ENCODE results near the gene LGSN.
"Not testable (repeated sequence)": the region's sequence is repeated elsewhere in the genome, so short reads cannot be mapped to it uniquely, and the experiment has no call there.

LGSN gene, protein sequence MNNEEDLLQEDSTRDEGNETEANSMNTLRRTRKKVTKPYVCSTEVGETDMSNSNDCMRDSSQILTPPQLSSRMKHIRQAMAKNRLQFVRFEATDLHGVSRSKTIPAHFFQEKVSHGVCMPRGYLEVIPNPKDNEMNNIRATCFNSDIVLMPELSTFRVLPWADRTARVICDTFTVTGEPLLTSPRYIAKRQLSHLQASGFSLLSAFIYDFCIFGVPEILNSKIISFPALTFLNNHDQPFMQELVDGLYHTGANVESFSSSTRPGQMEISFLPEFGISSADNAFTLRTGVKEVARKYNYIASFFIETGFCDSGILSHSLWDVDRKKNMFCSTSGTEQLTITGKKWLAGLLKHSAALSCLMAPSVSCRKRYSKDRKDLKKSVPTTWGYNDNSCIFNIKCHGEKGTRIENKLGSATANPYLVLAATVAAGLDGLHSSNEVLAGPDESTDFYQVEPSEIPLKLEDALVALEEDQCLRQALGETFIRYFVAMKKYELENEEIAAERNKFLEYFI

DNA sequence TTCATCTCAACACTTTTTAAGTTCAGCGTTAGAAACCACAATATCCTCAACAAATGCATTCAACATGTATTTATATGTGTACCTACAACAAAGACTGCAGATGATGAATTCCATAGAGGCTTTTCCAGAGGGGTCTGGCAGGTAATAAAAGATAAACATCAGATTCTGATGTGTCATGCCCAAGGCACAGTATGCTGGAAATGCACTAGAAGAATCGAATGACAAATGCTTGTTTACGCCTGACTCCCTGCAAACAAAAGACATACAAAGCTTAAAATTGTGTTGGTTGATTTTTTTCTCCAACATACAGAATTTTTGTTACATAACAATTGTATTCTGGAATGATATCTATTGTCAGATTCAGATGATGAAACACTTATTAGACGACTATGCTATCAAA is at the start of gene LGSN:
LGSN (minus strand) TSS at position 45 of the 400 bp plus-strand sequence; CDS start at position 5, 40 bp downstream.
- no peak for DNase-seq (ENCODE audit: low read depth)

DNA sequence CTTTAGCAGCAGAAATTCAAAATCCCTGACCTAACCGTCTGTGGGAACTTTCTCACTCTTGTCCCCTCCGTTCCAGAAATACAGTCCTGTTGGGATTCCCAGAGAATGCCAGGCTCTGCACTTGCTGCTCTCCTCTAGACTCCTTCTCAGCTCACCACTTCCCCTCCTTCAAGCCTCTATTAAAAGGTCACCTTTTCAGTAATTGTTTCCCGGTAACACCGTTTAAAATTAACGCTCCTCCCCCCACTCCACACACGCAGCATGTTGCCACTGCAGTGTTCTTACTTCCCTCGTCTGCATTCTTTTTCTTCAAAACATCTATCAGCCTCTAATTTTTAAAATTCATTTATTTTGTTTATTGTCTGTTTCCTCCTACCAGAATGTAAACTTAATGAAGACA is 48.6 kb upstream of the LGSN start:
- no peak for DNase-seq (ENCODE audit: low read depth)

DNA sequence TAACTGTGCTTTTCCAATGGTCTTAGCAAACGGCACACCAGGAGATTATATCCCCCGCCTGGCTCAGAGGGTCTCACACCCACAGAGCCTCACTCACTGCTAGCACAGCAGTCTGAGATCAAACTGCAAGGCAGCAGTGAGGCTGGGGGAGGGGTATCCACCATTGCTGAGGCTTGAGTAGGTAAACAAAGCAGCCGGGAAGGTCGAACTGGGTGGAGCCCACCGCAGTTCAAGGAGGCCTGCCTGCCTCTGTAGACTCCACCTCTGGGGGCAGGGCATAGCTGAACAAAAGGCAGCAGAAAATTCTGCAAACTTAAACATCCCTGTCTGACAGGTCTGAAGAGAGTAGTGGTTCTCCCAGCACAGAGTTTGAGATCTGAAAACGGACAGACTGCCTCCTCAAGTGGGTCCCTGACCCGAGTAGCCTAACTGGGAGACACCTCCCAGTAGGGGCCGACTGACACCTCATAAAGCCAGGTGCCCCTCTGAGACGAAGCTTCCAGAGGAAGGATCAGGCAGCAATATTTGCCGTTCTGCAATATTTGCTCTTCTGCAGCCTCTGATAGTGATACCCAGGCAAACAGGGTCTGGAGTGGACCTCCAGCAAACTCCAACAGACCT is 42.8 kb upstream of the LGSN start:
- not testable (repeated sequence) for DNase-seq (ENCODE audit: low read depth)

DNA sequence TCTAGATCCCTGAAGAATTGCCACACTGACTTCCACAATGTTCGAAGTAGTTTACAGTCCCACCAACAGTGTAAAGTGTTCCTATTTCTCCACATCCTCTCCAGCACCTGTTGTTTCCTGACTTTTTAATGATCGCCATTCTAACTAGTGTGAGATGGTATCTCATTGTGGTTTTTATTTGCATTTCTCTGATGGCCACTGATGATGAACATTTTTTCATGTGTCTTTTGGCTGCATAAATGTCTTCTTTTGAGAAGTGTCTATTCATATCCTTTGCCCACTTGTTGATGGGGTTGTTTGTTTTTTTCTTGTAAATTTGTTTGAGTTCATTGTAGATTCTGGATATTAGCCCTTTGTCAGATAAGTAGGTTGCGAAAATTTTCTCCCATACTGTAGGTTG is 37.6 kb upstream of the LGSN start:
- not testable (repeated sequence) for DNase-seq (ENCODE audit: low read depth)

DNA sequence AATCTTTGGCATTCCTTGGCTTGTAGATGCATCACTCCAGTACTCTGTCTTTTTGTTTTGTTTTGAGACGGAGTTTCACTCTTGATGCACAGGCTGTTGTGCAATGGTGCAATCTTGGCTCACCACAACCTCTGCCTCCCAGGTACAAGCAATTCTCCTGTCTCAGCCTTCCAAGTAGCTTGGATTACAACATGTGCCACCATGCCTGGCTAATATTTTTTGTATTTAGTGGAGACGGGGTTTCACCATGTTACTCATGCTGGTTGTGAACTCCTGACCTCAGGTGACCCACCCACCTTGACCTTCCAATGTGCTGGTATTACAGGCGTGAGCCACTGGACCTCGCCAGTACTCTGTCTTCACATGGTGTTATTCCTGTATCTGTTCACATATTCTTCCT is 35.8 kb upstream of the LGSN start:
- DNase-seq (ENCODE audit: low read depth), result no peak

DNA sequence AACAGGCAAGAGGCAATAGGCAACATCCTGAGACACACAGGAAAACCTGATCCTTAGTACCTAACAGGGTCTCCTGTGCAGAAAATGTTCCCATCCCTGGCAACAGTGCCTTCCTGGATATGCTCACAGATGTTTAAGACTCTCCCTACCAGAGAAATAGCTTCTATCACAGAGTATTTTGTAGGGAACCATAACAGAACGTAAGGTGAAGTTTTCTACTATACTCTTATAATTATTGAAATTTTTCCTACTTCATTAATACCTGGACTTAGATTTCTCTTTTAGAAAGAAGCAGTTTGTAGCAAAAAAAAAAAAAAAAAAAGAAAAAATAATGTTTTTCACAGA is 33.5 kb upstream of the LGSN start:
- no peak for DNase-seq (ENCODE audit: low read depth)

DNA sequence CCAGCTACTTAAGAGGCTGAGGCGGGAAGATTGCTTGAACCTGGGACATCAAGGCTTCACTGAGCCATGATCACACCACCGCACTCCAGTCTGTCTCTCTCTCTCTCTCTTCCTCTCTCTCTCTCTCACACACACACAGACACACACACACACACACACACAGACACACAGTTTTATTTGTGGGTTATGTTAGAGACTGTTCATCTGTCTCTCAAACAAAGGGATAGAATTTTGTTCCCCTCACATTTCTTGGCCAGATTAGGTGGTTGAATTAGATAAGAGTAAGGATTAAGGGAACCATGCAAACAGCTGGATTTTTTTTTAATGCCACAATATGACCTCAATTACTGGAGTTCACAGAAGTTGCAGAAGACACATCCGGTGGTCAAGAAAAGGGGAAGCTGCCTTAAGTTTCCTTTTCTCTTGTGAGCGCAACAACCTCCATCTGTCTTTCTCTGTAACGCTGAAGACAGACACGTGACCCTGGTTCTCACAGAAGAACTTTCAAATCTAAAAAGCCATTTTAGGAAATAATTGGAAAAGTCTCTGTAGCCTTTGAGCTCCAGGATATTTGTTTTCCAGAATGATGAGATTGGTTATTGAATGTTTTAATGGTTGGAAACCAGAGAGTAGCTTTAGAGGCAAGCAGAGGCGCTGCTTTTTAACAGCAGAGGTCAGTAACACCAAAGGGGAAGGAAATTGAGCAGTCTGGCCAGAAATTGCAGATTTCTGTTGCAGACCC is 32.9 kb upstream of the LGSN start:
- DNase-seq (ENCODE audit: low read depth), result peak; percentile 18

DNA sequence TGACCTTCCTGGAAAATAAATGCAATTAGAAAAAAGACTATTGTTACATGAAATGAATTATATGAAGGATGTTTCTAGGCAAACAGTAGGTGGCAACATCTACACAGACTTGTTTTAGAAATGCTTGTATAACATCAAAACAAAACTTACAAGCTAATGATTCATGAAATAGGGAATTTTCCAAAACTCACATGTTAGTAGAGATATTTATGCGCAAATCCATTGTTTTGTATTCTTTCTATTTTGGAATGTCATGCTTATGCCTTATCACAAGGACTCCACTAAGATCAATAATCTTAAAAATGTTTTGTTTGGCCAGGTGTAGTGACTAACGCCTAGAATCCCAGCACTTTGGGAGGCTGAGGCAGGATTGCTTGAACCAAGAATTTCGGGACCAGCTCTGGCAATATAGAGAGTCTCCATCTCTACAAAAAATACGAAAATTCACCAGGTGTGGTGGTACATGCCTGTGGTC is 32.3 kb upstream of the LGSN start:
- peak; percentile 68 for DNase-seq (ENCODE audit: low read depth)

DNA sequence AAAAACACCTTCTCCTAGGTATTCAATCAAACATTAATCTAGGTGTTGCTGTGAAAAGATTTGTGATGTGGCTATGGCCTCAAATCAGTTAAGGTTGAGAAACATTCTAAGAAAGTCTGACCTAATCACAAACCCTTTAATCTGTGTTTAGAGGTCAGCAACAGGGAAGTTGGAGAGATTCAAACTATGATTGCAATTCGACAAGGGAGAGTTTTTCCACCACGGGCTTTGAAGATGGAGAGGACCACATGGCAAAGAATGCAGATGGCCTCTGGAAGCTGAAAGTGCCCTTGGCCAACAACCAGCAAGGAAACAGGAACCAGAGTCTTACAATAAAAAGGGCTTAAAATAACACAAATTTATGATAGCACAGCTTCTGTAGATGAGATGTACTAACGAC is 29.6 kb upstream of the LGSN start:
- DNase-seq (ENCODE audit: low read depth), result no peak

DNA sequence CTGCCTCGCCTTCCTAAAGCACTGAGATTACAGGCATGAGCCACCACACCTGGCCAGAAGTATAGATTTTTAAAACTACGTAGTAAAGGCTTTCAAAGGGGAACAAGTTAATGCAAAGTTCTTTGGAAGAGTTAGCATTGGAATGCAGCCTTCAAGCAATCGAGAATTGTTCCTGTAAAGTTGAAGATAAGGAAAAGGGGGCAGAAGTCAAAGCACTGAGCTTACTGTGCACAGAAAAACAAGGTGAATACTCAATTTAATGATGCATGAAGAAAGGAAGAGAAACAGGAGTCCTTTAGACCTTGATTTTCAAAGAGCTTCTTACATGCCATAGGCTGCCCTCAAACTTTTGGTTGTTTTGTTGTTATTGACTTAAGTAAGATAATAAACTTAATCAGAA is 29.1 kb upstream of the LGSN start:
- no peak for DNase-seq (ENCODE audit: low read depth)

DNA sequence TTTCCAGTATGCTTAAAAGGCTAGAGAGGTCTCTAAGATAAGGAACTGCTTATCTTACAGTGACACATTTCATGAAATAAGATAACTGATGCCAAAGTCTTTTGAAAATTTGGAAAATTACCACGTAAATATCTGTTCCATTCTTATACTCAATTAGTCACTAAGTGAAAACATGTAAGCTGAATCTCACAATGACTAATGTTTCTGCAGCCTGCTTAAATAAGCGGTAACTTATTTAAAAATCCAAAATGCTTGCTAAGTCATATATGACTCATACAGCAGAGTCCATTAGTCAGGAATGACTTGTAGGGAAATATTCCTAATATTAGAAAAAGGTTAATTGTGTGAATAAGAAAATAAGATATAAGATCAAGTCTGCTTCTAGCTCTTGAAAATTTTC is 27.8 kb upstream of the LGSN start:
- peak; percentile 70 for DNase-seq (ENCODE audit: low read depth)

DNA sequence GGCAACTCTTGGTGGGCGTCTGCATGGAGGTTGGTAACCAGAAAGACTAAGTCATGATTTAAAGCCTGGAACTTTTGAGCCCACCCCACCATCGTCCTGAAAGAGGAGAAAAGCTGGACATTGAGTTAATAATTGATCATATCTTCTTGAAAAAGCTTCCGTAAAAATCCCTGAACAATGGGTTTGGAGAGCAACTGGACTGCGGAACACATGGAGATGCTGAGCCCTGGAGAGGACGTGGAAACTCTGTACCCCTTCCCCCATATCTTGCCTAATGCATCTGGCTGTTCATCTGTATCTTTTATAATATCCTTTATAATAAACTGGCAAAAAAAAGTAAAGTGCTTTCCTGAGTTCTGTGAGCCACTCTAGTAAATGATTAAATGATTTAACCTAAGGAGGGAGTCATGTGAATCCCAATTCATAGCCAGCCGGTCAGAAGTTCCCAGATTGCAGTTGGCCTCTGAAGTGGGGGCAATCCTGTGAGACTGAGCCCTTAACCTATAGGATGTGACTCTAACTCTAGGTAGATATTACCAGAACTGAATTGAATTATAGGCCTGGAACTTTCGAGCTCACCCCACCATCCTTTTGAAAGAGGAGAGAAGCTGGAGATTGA is 26.5 kb upstream of the LGSN start:
- DNase-seq (ENCODE audit: low read depth), result no peak

DNA sequence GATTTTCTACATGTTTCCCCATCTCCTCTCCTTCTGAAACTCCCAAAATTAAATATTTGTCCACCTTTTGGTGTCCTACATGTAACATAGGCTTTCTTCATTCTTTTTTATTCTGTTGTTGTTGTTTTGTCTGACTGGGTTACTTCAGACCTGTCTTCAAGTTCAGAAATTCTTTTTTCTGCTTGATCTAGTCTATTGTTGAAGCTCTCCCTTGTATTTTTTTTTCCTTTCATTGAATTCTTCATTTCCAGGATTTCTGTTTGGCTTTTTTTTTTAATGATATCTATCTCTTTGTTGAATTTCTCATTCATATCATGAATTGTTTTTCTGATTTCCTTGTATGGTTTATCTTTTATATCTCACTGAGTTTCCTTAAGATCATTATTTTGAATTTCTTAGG is 20.6 kb upstream of the LGSN start:
- no peak for DNase-seq (ENCODE audit: low read depth)

DNA sequence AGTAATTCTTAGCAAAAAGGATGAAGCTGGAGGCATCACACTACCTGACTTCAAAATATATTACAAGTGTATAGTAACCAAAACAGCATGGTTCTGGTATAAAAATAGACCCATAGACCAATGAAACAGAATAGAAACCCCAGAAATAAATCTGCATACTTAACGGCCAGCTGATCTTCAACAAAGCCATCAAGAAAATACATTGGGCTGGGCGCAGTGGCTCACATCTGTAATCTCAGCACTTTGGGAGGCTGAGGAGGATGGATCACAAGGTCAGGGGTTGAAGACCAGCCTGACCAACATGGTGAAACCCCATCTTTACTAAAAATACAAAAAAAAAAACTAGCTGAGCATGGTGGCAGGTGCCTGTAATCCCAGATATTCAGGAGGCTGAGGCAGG is 14.9 kb upstream of the LGSN start:
- DNase-seq (ENCODE audit: low read depth), result not testable (repeated sequence)

DNA sequence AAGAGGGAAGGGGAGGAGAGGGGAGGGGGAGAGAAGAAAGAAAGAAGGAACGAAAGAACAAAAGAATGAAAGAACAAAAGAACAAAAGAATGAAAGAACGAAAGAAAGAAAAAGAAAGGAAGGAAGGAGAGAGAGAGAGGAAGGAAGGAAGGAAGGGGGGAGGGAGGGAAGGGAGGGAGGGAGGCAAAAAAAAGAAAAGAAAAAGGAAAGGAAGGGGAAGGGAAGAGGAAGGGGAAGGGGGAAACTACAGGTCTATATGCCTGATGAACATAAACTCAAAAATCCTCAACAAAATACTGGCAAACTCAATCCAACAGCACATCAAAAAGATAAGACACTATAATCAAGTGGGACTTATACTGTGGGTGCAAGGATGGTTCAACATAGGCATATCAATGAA is 13.7 kb upstream of the LGSN start:
- no peak for DNase-seq (ENCODE audit: low read depth)

DNA sequence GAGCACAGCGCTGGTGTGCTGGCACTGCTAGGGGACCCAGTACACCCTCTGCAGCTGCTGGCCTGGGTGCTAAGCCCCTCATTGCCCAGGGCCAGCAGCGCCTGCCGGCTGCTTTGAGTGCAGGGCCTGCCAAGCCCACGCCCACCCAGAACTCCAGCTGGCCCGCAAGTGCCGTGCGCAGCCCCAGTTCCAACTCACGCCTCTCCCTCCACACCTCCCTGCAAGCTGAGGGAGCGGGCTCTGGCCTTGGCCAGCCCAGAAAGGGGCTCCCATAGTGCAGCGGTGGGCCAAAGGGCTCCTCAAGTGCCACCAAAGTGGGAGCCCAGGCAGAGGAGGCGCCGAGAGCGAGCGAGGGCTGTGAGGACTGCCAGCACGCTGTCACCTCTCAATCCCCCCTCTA is 6.8 kb upstream of the LGSN start:
- not testable (repeated sequence) for DNase-seq (ENCODE audit: low read depth)

DNA sequence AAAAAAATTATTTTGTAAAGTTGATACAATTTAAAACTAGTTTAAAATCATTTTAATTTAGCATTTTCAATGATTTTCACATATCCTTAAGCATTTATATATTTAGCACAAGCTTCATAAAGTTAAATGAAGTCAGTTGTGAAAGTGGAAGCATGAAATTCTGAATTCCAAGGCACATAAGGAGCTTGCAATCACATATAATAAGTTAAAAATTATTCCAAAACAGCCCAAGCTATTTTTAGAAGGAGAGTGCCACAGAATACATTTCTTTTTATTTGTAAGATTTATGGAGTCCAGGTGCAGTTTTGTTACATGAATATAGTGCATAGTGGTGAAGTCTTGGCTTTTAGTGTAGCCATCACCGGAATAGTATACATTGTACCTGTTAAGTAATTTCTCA is 3.2 kb upstream of the LGSN start:
- DNase-seq (ENCODE audit: low read depth), result no peak

DNA sequence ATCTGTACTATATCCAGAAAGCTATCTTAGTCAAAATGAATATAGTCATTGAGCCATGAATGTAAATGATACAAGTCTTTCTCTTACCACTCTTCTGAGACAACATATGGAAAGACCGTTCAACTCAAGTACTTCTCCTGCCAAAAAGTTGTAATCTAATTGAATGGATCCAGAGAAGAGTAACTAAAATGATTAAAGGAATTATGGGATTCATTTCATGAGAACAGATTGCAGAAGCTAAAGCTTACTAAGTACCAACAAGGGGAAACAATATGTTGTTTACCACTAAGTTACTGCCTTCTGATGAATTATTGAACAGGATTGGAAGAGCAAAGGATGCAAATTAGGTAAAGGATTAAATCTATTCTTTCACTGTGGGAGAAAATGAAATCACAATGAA is 2.0 kb upstream of the LGSN start:
- no peak for DNase-seq (ENCODE audit: low read depth)

DNA sequence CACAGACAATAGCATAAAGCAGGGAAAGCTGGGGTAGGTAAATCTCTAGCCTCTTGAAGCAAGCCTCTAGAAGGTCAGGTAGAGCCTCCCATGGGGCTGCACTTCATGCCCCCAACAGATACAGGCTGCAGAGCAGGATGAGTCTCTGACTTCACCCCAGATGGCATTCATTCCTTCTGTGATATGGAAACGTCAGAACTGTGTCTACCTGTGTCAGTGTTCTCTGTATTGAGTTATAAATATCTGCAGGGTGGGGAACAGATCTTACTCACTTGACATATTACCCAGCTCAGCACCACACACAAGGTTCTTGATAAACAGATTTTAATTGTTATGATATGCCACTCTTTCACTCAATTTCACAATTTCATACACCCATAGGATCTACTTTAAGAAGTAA is 2.1 kb downstream of the LGSN start:
- no peak for DNase-seq (ENCODE audit: low read depth)

DNA sequence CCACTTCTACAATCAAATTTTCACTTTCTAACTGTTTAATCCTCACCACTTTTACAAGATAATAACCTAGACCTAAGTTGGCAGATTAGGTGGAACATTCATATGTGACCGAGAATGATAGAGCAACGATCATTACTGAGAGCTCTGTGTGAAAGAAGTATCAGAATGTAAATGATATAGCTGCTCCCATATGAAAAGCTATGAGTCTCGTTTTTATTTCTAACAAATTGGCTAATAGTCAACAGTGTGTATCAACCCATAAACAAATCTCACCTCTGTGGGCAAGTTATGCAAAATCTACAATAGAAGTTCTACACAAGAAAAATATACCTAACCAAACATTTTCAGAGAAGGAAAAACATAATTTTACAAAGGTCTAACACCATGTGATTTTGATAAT is 3.7 kb downstream of the LGSN start:
- DNase-seq (ENCODE audit: low read depth), result no peak

DNA sequence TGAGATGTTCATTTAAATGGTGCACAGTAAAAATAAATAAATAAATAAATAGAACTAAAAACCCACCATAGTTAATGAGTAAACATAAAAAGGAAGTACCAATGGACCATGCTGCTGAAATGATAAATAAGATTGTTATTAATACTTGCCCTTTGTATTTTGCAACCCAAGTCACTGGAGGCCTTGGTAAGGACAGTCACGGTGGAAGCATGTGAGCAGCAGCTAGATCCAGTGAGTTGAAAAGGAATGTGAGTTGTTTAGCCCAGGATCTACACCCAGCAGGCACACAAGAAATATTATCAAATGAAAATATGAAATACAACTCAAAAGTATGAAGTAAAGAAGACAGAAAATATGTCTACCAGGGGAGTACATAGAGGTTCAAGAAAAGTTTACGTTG is 6.7 kb downstream of the LGSN start:
- no peak for DNase-seq (ENCODE audit: low read depth)

DNA sequence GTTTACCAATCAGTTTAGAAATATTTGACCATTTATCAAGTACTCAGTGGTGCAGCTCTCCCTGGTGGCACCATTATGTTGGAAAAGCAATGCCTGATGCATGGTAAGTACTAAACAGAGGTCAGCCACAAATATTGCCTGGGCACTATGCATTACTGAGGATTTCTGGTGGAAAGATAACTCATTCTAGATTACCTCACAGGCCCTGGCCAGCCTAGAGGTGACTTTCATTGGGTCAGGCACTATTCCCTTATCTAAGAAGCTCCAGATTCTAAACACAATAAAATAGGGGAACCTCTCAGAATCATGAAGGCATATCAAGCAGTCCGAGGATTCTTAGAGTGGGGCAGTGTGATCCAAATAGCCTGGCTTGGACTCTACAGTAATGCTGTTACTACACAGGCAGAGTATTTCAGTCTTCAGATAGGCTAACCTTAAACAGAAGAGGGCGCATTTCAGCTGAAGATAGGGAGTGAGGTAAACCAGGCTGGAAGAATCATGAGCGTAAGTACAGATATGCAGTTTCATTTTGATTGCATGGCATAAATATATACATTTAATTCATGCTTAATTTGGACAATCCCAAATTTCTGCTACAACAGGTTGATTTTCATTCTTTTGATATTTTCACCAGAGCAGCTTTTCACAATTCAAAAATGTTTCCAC is 12.1 kb downstream of the LGSN start:
- peak; percentile 26 for DNase-seq (ENCODE audit: low read depth)

Data from fibroblast of the conjunctiva (primary cell).